ENCODE measurements around the gene GALNT17. TPM values are rescaled to one million over a fixed set of nuclear protein-coding genes. Genes with fewer than 3 reads are reported as not detected.
A peak's percentile ranks its signal among the peaks of the same experiment; 100 is the strongest.

Gene GALNT17
- total and polyA plus RNA-seq, 2 experiments from 2014 or later, result 11.1 to 65.6 TPM

DNA sequence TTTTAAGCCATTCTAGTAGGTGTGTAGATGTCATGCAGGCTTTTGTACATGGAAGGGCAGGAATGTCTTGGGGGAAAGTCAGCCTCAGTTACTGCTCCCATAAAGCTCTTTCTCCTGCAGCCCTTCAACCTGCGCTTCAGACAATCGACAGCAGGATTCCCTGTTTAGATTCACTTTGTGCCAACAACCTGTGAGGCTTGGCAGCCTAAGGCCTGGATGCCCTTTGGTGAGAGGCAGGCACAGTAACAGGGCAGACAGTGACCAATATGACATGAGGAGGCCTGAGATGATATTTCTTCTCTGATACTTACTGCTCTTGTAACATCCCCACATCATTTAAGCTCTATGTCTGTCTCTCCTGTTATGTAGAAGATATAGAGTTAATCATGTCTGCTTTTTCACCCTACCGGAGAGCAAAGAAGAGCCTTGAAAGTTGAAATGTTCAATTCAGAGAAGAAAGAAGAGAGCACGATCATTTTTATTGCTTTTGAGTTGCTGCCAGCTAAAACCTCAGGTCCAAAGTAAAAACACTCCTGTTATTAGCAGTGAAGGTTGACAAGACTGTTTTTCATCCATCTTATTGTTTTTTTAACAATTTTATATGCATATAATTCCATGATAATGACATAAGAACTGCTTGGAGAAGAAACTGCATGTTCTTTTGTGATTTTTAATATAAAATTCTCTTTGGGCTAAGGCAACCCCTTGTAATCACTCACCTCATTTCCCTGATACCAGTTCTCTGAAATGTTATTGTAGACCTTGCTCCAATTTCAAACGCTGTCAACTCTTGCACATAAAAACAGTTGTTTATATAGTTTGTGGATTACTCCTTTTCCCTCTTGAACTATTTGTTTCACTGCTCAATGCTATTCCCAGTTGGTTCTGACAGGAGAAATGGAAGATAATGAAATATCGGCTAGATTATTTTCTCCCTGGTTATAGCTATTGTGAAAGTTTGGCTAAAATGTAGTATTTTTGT is 140.9 kb downstream of the GALNT17 start:
- H2AFZ ChIP-seq, result no peak overlapping the region
- peaks cover 5% of the 10 kb centered on the region for H3K4me1 ChIP-seq (ENCODE audit: insufficient read depth)
- no peaks in the 10 kb centered on the region for H3K27me3 ChIP-seq (ENCODE audit: insufficient read depth)
- Mint-ChIP-seq H3K27me3 (ENCODE audit: insufficient read depth, low read depth, poor library complexity) (peaks cover 14% of the 10 kb centered on the region), H3K4me3 (no peak overlapping the region), H3K27ac (peak overlapping the region; percentile 33; the same call in 1 of the 2 replicates), H3K9me3 (peaks cover 20% of the 10 kb centered on the region), H3K36me3 (ENCODE audit: low read depth) (peaks cover 35% of the 10 kb centered on the region), H3K4me1 (peaks cover 23% of the 10 kb centered on the region)
- no peak overlapping the region for H3K4me3 ChIP-seq
- TF ChIP-seq NANOG (IDR thresholded peaks at IDR 0.05; ENCODE audit: borderline replicate concordance) (no peak), STAT1 (IDR thresholded peaks at IDR 0.05; ENCODE audit: unreplicated experiment) (no peak), EZH2phosphoT487 (IDR thresholded peaks at IDR 0.05; ENCODE audit: unreplicated experiment) (no peak), ETS1 (IDR thresholded peaks at IDR 0.05) (no peak)
- no peaks in the 10 kb centered on the region for H4K20me1 ChIP-seq (replicated peaks; ENCODE audit: insufficient read depth)
- H3K9me2 ChIP-seq (ENCODE audit: insufficient read depth), result no peaks in the 10 kb centered on the region
- ATAC-seq (no peak), DNase-seq (ENCODE audit: low spot score) (no peak)
- H3F3A ChIP-seq (replicated peaks; ENCODE audit: low read depth), result no peaks in the 10 kb centered on the region
- peaks cover 87% of the 10 kb centered on the region for H3K79me2 ChIP-seq (replicated peaks; ENCODE audit: insufficient read depth)
- no peak overlapping the region for H3K4me2 ChIP-seq
- 0 out of 2 replicates have a peak, but pooled peaks cover 3% of the 10 kb centered on the region for H3K36me3 ChIP-seq (ENCODE audit: insufficient read depth)
- H3K27ac ChIP-seq (ENCODE audit: low read depth), result no peak overlapping the region; the same call in 1 of the 2 replicates

DNA sequence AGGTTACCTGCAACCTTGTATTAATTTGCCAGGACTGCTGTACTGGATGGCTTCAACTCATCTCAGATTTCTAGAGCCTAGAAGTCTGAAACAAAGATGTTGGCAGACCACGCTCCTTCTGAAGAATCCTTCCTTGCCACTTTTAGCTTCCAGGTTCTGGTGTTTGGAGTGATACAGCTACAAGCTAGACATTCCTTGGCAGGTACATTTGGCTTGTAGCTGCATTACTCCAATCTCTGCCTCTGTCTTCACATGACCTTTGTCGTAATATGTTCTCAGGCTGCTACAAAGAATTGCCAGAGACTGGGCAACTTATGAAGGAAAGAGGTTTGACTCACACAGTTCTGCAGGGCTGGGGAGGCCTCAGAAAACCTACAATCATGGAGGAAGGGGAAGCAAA is 146.3 kb downstream of the GALNT17 start:
- no peak overlapping the region for H3K4me2 ChIP-seq
- H3K79me2 ChIP-seq (replicated peaks; ENCODE audit: insufficient read depth), result peaks cover 89% of the 10 kb centered on the region
- H3K27me3 Mint-ChIP-seq (ENCODE audit: insufficient read depth, low read depth, poor library complexity), result peaks cover 7% of the 10 kb centered on the region

More for the DNA sequence above, 146.3 kb downstream of the GALNT17 start:
- ATAC-seq, result no peak
- Mint-ChIP-seq H3K4me1 (peaks cover 16% of the 10 kb centered on the region), H3K36me3 (ENCODE audit: low read depth) (peaks cover 41% of the 10 kb centered on the region), H3K4me3 (no peak overlapping the region), H3K27ac (no peak overlapping the region), H3K9me3 (peaks cover 13% of the 10 kb centered on the region)
- H3K4me3 ChIP-seq, result no peak overlapping the region
- 0 out of 2 replicates have a peak, but pooled peaks cover 3% of the 10 kb centered on the region for H3K36me3 ChIP-seq (ENCODE audit: insufficient read depth)
- DNase-seq (ENCODE audit: low spot score), result no peak
- peaks cover 21% of the 10 kb centered on the region for H3K9me2 ChIP-seq (ENCODE audit: insufficient read depth)
- H3F3A ChIP-seq (replicated peaks; ENCODE audit: low read depth), result no peaks in the 10 kb centered on the region
- no peaks in the 10 kb centered on the region for H3K27me3 ChIP-seq (ENCODE audit: insufficient read depth)
- peaks cover 3% of the 10 kb centered on the region for H3K4me1 ChIP-seq (ENCODE audit: insufficient read depth)
- H2AFZ ChIP-seq, result no peak overlapping the region
- no peaks in the 10 kb centered on the region for H4K20me1 ChIP-seq (replicated peaks; ENCODE audit: insufficient read depth)
- TF ChIP-seq NANOG (IDR thresholded peaks at IDR 0.05; ENCODE audit: borderline replicate concordance) (no peak), EZH2 (IDR thresholded peaks at IDR 0.05; ENCODE audit: low read depth, unreplicated experiment) (no peak), ETS1 (IDR thresholded peaks at IDR 0.05) (no peak), STAT1 (IDR thresholded peaks at IDR 0.05; ENCODE audit: unreplicated experiment) (no peak), REST (IDR thresholded peaks at IDR 0.05; ENCODE audit: unreplicated experiment) (no peak), ZNF114 (CRISPR knock-in tag; IDR thresholded peaks at IDR 0.05) (no peak)
- TF ChIP-seq, protein P1, sequence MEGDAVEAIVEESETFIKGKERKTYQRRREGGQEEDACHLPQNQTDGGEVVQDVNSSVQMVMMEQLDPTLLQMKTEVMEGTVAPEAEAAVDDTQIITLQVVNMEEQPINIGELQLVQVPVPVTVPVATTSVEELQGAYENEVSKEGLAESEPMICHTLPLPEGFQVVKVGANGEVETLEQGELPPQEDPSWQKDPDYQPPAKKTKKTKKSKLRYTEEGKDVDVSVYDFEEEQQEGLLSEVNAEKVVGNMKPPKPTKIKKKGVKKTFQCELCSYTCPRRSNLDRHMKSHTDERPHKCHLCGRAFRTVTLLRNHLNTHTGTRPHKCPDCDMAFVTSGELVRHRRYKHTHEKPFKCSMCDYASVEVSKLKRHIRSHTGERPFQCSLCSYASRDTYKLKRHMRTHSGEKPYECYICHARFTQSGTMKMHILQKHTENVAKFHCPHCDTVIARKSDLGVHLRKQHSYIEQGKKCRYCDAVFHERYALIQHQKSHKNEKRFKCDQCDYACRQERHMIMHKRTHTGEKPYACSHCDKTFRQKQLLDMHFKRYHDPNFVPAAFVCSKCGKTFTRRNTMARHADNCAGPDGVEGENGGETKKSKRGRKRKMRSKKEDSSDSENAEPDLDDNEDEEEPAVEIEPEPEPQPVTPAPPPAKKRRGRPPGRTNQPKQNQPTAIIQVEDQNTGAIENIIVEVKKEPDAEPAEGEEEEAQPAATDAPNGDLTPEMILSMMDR (conservative IDR thresholded peaks at IDR 0.05; ENCODE audit: low read depth in 2 of 2), result no peak
- no peak overlapping the region for H3K27ac ChIP-seq (ENCODE audit: low read depth)

All from GM23338 (cell line).